NCI-H510A (cell line): Measurements from ENCODE around the gene CYGB.

ENCODE experiments used
- DNase-seq: peaks from one replicate; lab custom pipeline; 2025; lab: John Stamatoyannopoulos, UW

Gene CYGB

DNA sequence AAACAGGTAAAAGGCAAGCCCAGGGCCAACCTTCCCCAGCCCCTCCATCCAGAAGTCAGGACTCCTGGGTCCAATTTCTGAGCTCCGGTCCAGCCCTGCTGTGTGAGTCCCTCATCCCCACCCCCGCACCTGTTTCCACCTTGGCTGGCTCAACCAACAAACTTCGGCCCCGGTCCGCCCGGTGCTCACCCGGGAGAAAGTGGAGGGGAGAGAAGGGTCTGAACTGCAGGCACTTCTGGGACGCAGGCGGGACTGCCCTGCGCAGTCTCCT lies 36.8 kb downstream of the CYGB start:
- no peak for DNase-seq

DNA sequence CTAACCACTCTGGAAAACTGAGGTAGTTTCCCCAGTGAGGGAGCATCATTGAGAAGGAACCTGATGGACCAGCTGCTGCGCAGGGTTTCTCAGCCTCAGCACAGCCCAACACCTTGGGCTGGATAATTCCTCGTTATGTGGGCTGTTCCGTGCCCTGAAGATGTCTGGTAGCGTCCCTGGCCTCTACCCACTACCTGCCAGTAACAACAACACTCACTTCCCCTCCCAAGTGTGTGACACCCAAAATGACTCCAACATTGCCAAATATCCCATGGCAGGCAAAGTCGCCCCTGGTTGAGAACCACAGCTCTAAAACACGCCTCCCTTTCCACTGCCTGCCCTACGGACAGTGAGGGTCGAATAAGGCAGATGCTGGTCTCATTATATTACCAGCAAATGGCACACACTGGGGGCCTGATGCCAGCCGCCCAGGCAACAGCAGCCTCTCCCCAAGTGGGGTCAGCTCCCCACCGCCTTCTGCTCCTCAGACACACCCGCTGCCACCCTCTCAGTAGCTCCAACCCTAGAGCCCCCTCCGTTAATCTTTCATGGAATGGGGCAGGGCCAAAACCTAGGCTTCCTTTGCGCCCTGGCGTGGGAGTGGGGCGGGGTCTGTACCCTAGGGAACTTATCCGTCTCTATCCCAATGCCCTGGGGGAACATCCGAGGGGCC lies 37.3 kb downstream of the CYGB start:
- DNase-seq: no peak

DNA sequence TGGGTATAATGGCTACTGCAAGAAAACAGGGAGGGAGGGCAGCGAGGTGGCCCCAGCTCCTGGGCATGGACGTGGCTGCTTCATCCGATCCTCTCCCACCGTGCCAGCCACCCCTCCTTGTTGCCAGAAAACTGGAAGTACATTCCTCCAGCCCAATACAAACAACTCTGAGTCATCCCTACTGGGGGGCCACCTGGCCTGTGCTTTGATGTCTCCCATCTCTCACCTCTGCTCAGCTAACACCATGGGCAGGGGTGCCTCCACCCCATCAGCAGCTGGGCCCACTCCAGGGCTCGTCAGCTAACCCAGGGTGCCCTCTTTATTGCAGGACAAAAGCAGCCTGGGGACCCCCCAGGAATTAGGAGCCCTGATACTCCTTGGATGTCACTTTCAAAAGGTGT lies 38.2 kb downstream of the CYGB start:
- no peak for DNase-seq

DNA sequence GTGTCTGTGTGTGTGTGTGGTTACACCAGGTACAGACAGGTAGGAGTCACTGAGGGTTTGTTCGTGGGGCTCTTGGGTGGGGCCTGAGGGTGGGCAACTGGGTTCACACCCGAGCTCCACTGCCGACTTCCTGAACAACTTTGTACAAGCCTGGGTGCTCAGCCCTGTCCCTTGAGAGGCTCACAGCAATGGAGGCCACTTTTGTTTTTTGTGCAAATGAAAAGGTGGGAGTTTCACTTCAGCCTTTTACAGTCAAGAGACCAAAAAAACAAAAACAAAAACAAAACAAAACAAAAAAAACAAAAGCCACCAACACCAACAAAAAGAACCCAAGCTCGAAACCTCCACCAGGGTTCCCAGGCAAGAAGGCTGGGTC lies 38.6 kb downstream of the CYGB start:
- no peak for DNase-seq

DNA sequence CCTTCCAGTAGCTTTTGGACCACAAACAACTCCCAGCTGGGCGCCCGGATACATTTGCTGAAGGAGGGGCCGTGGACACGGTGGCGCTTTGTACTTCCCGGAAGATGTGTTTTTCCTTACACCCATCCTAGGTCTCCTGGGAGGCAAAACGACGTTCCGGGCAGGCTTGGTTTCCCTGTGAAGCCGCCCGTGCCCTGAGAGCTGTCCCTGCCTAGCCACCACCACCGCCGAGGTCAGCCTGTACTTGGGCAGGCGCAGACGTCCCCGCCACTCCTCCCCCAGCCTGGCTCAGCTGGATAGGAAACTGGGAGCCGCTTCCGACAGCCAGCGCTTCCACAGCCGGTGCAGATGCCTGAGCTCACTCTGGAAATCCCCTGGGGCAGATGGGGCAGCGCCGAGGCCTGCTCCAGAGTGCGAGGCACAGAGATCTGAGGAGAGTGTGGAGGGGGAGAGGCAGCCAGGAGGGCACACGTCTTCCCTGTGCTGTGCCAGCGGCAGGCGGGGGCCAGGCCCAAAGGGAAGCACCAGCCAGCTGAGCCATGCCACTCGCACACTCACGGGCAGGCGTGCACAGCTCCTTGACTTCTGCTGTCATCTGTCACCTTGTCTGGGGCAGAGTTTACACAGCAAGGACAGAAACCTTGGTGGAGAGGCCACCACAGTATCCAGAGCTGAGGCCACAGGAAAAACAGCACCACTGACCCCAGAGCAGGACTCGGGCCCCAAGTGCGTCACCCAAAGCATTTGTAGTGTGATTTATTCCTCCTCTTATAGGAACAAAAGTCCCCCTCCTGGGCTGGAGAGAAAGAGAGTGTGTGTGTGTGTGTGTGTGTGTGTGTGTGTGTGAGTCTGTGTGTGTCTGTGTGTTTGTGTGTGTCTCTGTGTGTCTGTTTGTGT lies 39.3 kb downstream of the CYGB start:
- no peak for DNase-seq

DNA sequence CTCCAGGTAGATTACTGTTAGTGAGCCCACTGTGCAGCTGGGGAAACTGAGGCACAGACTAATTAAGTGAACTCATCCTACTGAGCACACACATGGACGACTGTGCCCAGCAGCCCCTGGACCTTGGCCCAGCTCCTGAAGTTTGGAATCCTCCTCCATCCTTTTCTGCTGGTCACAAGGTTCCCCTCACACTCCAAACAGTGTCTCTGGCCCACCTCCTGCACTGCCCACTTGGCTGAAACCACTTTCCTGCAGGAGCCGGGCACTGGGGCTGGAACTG lies 39.9 kb downstream of the CYGB start:
- DNase-seq: no peak

DNA sequence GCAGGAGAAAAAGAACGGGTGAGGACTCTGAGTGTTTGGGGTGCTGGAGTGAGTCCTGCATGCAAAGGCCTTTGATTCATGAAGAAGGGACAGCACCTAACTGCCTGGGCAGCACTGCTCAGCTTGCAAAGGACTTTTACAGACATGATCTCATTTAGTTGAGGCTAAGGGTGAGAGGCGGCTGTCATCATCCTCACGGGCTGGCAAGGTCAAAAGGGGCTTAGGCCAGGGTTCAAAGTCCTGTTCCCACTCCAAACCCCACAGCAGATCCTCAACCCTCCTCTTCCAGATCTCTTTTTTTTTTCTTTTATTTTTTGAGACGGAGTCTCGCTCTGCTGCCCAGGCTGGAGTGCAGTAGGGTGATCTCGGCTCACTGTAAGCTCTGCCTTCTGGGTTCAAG lies 41.0 kb downstream of the CYGB start:
- DNase-seq: no peak

DNA sequence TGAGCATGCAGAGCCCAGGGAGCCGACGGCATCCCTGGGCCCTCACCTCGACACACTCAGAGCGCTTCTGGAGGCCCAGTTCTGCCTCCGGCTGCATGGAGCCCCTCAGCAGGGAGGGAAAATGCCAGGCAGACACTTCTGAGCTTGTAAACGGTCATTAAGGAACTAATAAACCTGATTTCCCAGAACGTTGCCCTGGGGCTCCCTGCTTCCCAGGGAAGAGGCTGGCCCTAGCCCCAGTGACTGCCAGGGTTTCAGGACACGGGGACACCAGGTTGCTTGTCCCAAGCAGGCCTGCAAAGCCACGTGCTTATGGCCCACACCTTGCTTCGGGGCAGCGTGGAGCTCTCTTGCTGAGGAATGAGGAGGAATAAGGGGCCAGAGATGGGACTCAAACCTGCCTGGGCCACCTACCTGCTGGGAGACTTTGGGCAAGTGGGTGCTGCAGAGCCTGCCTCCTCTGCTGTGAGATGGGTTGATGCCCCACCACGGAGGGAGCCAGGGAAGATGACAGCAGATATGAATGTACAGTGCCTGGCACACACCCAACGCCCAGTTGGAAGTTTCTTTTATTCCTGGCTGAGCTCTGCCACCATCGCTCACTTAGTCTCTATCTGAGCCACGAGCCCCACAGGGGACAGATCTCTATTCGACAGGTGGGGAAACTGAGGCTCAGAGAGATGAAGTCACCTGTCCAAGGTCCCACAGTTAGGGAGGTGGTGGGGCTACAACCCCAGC lies 41.7 kb downstream of the CYGB start:
- no peak for DNase-seq

DNA sequence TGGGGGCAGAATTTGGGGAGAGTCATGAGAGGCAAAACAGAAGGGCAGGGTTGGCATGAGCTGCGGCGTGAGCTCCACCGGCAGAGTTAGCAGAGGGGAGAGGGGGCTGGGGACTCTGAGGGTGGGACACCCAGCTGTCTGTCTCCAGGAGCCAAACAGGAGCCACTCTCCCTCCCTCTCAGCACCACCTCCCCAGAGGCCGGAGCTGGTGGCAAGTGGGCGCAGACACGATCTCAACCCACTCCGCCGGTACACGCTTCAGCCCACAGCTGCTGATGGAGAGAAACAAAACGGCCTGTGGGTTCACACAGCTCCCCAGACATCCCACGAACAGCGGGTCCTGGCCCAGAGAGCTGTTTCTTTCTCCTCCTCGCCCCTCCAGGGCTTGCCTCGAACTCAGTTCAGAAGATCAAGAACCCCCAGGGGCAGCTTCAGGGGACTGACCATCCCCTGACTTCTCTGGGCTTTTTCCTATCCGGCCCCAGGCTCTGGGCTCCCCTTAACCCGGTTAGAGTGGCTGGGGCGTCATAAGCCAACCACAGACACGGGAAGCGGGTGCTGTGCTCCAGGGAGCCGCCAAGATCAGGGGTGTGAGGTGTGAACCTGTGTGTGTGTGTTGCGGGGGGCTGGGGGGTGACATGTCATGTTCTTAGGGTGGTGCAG lies 43.9 kb downstream of the CYGB start:
- DNase-seq: no peak

DNA sequence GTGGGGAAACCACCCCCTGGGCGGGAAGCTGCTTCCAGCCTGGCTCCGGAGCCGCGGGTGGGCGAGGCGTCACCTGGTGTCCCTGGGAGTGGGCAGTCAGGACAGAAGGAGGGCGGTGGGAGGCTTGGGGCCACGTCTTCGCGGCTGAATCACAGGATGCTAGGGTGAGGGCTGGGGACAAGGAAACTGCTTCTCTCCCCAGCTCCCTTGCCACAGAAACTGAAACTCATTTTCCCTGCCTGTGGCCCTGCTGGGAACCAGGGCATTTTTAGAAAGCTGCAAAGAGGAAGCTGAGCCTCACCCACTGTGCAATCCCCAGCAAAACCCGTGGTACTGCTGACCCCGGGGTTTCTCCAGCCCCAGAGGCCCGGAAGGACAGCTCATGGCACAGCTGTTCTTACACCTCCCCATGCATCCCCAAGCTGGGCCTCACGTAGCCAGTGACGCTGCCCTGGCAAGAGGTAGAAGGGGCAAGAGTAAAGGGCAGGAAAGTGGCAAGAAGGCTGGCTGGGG lies 44.5 kb downstream of the CYGB start:
- DNase-seq: no peak

DNA sequence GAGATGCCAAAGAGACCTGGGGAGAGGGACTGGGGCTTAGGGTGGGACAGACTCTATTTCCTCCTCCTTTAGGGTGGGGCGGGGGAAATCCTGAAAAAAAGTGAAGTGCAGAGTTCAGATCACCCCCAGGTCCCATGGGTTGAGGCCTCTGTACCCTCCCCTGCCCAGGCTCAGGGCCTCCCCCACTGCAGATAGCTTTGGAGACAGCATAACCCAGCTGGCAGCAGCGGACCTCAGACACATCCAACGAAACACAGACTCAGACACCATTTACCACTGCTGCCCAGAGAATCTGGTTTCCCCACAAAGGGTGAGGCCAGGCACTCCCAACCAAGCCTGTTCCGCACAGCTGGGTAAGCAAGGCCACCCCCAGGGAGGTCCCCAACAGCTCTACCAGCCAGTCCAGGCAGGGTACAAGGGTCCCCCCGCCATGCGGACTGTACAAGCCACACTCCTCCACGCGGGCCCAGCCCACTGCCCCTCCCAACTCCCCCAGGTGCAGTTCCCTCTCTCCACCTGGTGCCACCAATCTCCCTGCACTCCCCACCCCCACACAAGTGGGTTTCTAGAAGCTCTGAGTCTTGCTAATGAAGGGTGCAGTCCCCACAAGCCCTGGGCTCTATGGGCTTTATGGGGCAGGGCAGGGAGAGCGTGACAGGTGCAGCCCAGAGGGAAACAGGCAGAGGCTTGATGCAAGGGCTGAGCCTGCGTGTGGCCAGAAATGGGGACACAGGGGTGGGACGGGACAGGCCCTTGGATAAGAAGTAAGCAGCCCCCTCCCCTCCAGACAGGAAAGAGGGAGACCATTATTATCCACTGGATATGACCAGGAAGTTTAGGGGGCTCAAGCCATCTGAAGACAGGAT lies 45.2 kb downstream of the CYGB start:
- DNase-seq: no peak

DNA sequence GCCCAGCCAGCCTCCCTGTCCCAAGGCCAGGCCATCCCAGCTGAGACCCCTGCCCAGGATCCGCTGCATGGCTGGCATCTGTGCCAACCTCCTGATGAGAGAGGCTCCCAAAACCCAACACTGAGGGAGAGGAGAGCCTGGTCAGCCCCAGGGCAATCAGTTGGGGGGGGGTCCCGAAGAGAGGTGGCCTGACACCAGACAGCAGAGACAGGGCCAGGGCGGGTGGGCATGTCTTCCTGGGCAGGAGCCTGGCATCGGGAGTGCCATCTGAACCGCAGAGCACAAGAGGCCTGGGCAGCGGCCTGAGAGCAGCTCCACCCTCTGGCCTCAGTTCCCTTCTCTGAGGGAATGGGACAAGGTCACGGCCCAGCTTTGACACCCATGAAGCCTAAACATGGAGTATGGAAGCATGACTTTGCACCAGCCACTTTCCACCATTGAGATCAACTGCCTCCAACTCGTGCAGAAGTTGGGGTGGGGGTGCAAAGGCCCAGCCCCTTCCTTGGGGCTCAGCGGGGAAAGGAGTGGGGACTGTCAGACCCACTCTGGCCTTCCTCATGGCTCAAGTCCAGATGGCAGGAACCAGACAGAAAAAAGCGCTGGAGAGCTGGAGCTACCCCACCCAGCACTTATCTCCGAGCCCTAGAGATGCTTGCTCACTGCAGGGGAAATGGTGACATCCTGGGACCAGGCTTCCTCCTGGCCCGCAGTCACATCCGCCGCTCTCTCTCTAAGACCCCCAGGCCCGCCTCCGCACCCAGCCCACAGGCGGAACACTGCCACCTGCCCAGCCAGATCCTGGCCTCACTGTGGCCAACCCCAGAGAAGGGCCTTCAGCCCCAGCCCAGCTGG lies 46.0 kb downstream of the CYGB start:
- DNase-seq: no peak

DNA sequence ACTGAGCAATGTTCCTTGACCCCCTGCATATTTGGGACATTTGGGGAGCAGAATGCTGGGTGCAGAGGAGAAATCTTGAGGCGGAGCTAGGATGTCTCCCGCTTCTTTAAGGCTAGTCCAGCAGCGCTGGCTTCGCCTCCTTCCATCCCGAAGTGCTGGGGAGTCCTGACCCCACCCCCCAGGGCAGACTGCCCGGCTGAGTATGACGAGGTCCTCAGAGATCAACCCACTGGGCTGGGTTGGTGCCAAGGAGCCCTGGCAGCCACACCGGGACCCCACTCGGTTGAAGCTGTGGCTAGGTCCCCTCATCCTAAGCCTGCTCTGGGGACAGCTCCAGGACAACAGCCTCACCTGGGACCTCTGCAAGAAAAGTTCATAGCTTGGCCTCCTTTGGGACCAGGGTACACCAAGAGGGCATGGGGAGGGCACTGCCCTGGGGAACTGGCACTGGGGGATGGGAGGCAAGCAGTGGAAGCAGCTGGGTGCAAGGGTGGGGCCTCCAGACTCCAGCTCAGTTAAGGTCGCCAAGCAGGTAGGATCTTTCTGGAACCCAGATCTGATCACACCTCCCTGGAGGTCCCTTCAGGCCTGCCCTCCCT lies 47.3 kb downstream of the CYGB start:
- DNase-seq: no peak

DNA sequence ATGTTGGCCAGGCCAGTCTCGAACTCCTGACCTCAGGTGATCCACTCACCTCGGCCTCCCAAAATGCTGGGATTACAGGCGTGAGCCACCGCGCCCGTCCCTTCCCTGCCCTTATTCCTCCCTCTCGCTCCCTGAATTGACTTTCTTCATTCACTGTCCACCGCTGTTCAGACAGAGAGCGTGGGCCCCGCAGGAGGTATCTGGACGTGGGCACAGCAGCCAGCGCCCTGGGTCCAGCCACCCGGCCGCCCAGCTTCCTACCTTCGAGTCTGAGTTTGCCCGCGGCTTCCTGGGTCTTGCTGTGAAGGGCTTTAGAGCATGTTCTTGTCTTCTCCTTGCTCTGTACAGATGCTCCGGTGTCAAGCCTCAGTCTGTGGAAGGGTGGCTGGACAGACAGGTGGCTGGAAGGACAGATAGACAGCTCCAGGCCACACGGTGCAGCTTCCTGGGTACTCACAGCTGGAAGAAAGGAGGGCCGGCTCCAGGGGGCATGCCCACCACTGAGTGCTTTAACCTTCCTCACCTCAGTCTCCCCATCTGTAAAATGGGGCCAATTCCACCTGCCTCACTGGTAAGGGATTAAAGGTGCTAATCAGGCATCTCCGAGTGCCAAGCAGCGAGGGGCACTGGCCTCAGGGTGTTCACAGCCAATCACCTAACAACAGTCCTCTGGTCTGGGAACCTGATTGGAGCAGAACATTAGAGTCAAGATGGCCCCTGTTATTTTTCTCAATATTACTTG lies 49.9 kb downstream of the CYGB start:
- DNase-seq: no peak

DNA sequence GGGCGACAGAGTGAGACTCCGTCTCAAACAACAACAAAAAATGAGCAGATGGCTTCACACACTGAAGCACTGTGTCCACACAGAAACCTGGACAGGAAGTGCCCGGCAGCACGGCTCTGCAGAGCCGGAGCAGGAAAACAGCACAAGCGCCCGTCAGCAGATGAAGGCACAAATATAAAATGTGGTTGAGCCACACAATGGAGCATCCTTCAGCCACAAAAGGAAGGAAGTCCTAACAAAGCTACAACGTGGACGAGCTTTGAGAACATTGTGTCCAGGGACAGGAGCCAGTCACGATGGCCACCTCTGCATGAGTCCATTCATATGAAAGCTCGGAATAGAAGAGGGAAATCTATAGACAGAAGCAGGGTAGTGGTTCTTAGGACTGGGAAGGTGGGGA lies 51.9 kb downstream of the CYGB start:
- DNase-seq: no peak

DNA sequence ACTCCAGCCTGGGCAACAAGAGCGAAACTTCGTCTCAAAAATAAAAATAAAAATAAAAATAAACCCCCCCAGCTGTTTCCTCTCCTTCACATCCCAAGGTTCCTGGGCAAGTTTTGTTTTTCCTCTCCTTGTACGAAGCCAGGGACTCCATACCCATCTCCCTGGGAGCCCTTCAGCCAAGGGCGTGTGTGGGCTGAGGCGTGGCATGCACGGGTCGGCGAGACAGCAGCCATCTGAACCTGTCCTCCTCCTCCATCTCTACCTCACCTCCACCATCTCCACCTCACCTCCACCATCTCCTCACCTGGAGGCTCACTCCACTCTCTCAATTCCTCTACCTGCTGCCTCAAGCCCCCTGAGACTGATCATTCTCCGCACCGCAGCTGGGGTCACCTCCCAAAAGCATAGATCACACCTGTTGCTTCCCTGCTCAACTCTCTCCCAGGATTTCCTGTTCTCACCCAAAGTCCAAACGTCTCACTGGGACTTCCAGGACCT lies 53.2 kb downstream of the CYGB start:
- no peak for DNase-seq

DNA sequence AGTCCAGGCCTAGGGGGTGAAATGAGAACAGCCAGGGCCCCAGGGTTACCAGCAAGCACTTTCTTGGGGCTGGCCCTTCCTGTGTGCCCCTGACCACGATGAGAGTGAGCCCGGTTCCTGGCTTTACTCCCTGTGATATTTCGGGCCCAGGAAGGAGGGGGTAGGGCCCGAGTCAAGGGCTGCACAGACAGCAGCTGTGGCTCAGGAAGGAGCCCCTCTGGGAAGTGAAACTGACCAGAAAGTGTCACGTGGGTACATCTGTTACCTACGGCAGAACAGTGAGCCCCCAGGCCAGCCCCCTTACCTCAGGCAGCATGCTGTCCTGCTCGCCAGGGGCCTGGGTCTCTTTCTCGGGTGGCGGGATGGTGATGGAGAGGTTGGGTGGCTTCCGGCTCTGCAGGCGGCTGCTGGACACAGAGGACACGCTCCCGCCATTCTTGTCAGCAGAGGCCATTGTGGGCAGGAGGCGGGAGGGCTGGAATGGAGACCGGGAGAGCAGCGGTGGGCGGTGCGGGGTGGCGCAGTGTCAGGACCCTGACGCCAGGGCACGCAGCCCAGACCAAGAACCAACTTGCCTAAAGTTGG lies 56.3 kb downstream of the CYGB start:
- DNase-seq: no peak

DNA sequence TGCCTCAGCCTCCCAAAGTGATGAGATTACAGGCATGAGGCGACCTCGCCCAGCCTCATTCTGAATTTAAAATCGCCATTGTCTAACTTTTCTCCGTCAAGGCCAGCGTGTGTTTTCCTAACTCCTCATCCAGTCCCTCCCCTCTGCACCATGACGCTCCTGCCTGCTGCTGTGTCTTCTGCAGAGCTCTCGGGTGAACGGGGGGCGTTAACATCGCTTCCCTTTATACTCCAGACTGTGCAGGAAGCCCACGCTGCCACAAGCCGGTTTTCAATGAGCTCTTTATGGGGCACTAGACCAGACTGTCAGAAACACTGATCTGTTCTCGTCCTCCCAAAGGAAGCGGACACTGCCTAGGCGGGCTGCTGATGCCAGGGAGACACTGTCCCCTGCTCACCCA lies 56.9 kb downstream of the CYGB start:
- DNase-seq: no peak

DNA sequence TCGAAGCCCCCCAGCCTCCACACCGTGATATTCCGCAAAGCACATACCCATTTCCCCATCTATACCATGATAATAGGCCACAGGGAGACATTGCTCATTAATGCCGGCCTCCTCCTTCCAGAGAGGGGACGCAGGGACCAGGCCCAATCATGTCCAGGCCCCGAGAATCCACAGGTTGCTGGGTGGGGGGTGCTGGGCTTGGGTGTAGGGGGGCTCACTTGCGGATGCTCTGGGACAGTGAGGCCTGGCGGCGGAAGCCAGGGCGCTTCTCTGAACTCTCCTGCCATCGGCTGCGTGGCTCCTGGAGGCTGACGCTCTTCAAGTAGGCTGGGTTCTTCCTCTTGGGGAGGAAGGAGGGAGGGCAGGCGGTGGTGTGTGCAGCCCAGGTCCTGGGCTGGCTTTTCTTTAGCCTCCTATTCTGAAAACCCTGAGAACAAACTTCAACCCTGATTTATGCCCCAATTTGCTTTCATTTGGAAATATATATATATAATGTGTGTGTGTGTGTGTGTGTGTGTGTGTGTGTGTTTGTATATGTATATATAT lies 57.9 kb downstream of the CYGB start:
- DNase-seq: no peak
